Breast epithelium (tissue), 3 donors: ENCODE data around the gene DIP2A.

Source experiments
- POLR2A ChIP-seq: fragments of 450-650 bp; IDR thresholded peaks from one replicate; pipeline ENCODE4 v1.6.1; 2016; ENCODE audit warnings: antibody characterized with exemption, mild to moderate bottlenecking, moderate library complexity
- POLR2AphosphoS5 ChIP-seq, 3 donors: sonication (generic); formaldehyde crosslinking; IDR thresholded peaks; one replicate each; pipeline ENCODE4 v1.6.1; 2017; ENCODE audit warnings: antibody characterized with exemption in 3 of 3
- TF ChIP-seq, protein P1 (sequence below), 3 donors: fragments of 450-650 bp; IDR thresholded peaks; one replicate each; pipeline ENCODE4 v1.5.1; 2016 to 2017; ENCODE audit warnings: antibody characterized with exemption in 3 of 3, mild to moderate bottlenecking in 3 of 3, moderate library complexity in 3 of 3

DNA sequence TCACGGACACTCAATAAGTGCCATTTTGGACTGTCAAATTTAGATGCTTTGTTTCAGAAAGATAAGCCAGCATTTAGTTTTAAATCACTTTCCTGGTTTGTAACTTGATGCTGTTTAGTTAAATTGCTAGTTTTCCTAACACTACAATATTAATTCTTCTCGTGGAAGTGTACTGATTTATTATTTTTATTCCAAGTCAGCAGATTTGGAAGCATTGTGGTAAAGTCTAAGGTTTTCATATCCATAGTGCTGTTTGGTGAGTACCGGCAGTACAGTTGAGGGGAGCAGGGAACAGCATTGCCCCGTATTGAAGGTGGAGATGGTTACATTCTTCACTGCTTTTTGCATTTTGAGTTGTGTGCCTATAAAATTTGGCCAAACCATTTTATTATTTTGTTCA is 109.9 kb downstream of the DIP2A start:
- TF ChIP-seq, protein P1, sequence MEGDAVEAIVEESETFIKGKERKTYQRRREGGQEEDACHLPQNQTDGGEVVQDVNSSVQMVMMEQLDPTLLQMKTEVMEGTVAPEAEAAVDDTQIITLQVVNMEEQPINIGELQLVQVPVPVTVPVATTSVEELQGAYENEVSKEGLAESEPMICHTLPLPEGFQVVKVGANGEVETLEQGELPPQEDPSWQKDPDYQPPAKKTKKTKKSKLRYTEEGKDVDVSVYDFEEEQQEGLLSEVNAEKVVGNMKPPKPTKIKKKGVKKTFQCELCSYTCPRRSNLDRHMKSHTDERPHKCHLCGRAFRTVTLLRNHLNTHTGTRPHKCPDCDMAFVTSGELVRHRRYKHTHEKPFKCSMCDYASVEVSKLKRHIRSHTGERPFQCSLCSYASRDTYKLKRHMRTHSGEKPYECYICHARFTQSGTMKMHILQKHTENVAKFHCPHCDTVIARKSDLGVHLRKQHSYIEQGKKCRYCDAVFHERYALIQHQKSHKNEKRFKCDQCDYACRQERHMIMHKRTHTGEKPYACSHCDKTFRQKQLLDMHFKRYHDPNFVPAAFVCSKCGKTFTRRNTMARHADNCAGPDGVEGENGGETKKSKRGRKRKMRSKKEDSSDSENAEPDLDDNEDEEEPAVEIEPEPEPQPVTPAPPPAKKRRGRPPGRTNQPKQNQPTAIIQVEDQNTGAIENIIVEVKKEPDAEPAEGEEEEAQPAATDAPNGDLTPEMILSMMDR (IDR thresholded peaks at IDR 0.05), result no peak
- TF ChIP-seq POLR2A (no peak), POLR2AphosphoS5 (IDR thresholded peaks at IDR 0.05) (no peak)
